HUDEP-2 (cell line): ENCODE measurements around the gene DAO.
A peak's percentile ranks its signal among the peaks of the same experiment; 100 is the strongest.
"Not testable (repeated sequence)": the region's sequence is repeated elsewhere in the genome, so short reads cannot be mapped to it uniquely, and the experiment has no call there.

ENCODE experiments used
- DNase-seq, 76 experiments: peaks; one replicate each; lab custom pipeline; 2025; ENCODE audit not compliant: unreplicated experiment in 76 of 76; lab: John Stamatoyannopoulos, UW

The DAO gene

GRCh38 chr12:108866083-108866482 is 13.8 kb upstream of the DAO start:
- not testable (repeated sequence) for DNase-seq

GRCh38 chr12:108868781-108869180 is 11.1 kb upstream of the DAO start:
- DNase-seq = no peak

GRCh38 chr12:108875280-108875679 is 4.6 kb upstream of the DAO start:
- no peak for DNase-seq

- DNase-seq = no peak
These were observed 4.1 kb upstream of the DAO start for GRCh38 chr12:108875682-108876361.

- no peak for DNase-seq
These were observed 3.3 kb upstream of the DAO start for GRCh38 chr12:108876550-108876949.

- DNase-seq = no peak
These were observed 2.1 kb downstream of the DAO start for GRCh38 chr12:108881953-108882352.

- DNase-seq = peak in 60 of 76 experiments; percentile 2 to 71 (median 40)
These were observed 4.5 kb downstream of the DAO start for GRCh38 chr12:108884116-108885012.

- DNase-seq = no peak
These were observed 7.2 kb downstream of the DAO start for GRCh38 chr12:108886873-108887629.

- DNase-seq = no peak
These were observed 8.1 kb downstream of the DAO start for GRCh38 chr12:108888031-108888430.

- DNase-seq = peak in 18 of 76 experiments; percentile 0 to 24 (median 6)
These were observed 10.3 kb downstream of the DAO start for GRCh38 chr12:108890208-108890607.

- DNase-seq = no peak
These were observed 15.4 kb downstream of the DAO start for GRCh38 chr12:108895220-108895802.

GRCh38 chr12:108896336-108896735 is 16.4 kb downstream of the DAO start:
- DNase-seq = no peak

- DNase-seq = no peak
These were observed 16.9 kb downstream of the DAO start for GRCh38 chr12:108896817-108897216.

GRCh38 chr12:108899145-108899544 is 19.3 kb downstream of the DAO start:
- no peak for DNase-seq

- DNase-seq = no peak
These were observed 25.8 kb downstream of the DAO start for GRCh38 chr12:108905725-108906124.

GRCh38 chr12:108906971-108907370 is 27.1 kb downstream of the DAO start:
- no peak for DNase-seq

- DNase-seq = no peak
These were observed 28.0 kb downstream of the DAO start for GRCh38 chr12:108907839-108908351.

- no peak for DNase-seq
These were observed 30.4 kb downstream of the DAO start for GRCh38 chr12:108910336-108910735.

GRCh38 chr12:108911915-108912314 is 32.0 kb downstream of the DAO start:
- no peak for DNase-seq

GRCh38 chr12:108912361-108912760 is 32.5 kb downstream of the DAO start:
- no peak for DNase-seq

- no peak for DNase-seq
These were observed 34.2 kb downstream of the DAO start for GRCh38 chr12:108914121-108914531.
